ENCODE measurements around the gene UGT2B17.
"Not testable (repeated sequence)": the region's sequence is repeated elsewhere in the genome, so short reads cannot be mapped to it uniquely, and the experiment has no call there.

The UGT2B17 gene

DNA sequence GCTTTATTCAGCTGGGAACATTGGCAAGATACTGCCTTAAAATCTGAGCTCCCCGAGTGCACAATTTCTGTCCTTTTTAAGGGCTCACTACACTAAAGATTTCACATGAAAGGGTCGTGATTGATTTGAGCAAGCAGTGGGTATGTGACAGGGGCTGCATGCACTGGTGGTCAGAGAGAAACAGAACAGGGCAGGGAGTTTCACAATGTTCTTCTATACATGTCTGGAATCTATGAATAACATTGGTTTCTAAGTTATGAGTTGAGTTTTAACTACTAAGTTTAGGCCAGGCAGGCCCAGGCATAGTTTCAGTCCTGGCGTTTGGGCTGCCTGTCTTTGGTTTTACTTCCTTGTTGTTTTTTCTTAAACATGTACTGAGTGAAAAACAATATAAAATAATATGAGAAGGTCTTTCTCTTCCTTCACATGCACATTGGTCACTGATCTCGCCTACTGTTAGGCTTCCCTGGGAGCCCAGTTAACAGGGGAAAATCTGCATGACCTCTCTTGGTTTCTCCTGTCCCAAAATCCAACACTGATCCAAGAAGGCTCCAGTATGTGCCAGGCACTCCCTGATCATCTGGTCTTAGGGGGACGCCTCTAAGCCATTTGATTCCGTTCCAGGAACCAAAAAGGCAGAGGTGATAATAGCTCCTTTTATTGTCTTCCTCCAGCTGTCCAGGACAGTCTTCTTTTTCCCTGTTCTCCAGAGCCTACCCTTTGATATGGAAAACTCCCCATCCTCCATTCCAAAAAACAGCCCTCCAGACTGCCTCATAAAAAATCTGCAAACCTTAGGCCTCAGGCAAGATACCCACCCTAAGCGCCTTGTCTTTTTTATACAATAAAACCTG, at the start of gene UGT2B17:
TSS of gene UGT2B17 (minus strand) at position 51 of the 854 bp plus-strand sequence. CDS start 7,838 bp downstream, outside the sequence.
- no peak for DNase-seq (ENCODE audit: low spot score)

DNA sequence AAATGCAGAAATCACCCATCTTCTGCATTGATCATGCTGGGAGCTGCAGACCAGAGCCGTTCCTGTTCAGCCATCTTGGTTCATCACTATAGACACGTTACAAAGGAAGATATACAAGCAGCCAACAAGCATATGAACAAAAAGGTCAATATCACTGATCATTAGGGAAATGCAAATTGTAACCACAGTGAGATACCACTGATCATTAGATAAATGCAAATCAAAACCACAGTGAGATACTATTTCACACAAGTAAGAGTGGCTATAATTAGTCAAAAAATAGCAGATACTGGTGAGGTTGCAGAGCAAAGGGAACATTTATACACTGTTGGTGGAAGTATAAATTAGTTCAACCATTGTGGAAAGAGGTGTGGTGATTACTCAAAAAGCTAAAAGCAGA, 46.6 kb upstream of the UGT2B17 start:
- not testable (repeated sequence) for DNase-seq (ENCODE audit: low spot score)

DNA sequence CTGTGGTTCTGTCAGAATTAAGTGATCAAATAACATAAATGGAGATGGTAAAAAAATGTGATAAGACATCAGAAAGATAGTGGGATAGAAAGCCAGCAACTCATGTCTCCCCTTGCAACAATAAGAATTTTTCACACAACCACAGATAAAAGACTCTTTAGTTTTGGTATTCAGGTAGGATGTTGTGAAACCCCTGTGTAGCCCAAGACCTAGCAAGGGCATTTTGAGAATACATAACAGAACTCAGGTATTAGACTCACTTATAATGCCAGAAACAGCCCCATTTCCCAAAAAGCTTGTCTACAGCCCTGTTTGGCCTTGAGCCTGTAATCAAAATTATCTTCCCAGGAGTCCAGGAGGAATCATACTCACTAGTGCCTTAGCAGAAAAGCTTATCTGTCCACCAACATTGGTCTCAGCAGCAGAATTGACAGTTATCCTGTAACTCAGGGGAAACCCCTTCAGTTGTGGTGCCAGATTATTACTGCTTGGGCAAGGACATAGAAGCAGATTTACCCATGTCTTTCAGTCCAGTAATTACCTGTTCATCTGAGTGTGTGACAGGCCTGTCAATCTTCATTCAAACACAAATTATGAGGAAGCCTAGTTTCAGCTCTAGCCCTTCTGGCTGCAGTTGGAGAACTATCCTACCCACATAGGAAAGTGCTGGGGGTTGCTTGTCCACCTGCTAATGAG, 41.0 kb upstream of the UGT2B17 start:
- no peak for DNase-seq (ENCODE audit: low spot score)

GRCh38 chr4:68615699-68616422, 39.7 kb upstream of the UGT2B17 start:
- DNase-seq (ENCODE audit: low spot score), result no peak

- no peak for DNase-seq (ENCODE audit: low spot score)
Measured at GRCh38 chr4:68613752-68614151, 37.6 kb upstream of the UGT2B17 start.

DNA sequence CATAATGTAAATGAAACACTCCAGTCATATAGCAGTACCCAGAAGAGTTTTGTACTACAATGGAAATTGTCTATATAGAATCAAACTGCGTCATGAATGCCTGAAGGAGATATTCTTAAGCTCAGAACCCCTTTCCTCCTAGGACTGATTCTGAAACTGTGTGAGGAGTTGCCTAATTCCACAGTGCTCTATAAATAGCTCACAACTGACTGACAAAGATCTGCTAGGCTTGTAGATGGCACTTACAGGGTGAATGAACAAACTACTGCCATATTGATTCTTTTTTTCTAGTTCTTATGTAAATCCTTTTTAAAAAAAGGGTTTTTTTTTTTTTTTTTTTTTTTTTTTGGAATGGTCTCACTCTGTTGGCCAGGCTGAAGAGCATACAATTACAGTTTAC, 30.1 kb upstream of the UGT2B17 start:
- DNase-seq (ENCODE audit: low spot score), result no peak

GRCh38 chr4:68599150-68599549, 23.0 kb upstream of the UGT2B17 start:
- DNase-seq (ENCODE audit: low spot score), result no peak

DNA sequence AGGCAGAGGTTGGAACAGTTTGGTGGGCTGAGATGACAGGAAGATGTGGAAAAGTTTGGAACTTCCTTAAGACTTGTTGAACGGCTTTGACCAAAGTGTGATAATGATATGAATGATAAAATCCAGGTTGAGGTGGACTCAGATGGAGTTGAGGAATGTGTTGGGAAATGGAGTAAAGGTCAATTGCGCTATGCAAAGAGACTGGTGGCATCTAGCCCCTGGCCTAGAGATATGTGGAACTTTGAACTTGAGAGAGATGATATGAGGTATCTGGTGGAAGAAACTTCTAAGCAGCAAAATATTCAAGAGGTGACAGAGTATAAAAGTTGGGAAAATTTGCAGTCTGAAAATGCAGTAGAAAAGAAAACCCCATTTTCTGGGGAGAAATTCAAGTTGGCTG, 21.4 kb upstream of the UGT2B17 start:
- DNase-seq (ENCODE audit: low spot score), result no peak

GRCh38 chr4:68594678-68595077, 18.6 kb upstream of the UGT2B17 start:
- DNase-seq (ENCODE audit: low spot score), result no peak

- no peak for DNase-seq (ENCODE audit: low spot score)
Measured at GRCh38 chr4:68593112-68593511, 17.0 kb upstream of the UGT2B17 start.

GRCh38 chr4:68592673-68593072, 16.6 kb upstream of the UGT2B17 start:
- DNase-seq (ENCODE audit: low spot score), result no peak

GRCh38 chr4:68591204-68591603, 15.1 kb upstream of the UGT2B17 start:
- DNase-seq (ENCODE audit: low spot score), result no peak

GRCh38 chr4:68589790-68590189, 13.7 kb upstream of the UGT2B17 start:
- no peak for DNase-seq (ENCODE audit: low spot score)

GRCh38 chr4:68582339-68582717, 6.2 kb upstream of the UGT2B17 start:
- DNase-seq (ENCODE audit: low spot score), result no peak

DNA sequence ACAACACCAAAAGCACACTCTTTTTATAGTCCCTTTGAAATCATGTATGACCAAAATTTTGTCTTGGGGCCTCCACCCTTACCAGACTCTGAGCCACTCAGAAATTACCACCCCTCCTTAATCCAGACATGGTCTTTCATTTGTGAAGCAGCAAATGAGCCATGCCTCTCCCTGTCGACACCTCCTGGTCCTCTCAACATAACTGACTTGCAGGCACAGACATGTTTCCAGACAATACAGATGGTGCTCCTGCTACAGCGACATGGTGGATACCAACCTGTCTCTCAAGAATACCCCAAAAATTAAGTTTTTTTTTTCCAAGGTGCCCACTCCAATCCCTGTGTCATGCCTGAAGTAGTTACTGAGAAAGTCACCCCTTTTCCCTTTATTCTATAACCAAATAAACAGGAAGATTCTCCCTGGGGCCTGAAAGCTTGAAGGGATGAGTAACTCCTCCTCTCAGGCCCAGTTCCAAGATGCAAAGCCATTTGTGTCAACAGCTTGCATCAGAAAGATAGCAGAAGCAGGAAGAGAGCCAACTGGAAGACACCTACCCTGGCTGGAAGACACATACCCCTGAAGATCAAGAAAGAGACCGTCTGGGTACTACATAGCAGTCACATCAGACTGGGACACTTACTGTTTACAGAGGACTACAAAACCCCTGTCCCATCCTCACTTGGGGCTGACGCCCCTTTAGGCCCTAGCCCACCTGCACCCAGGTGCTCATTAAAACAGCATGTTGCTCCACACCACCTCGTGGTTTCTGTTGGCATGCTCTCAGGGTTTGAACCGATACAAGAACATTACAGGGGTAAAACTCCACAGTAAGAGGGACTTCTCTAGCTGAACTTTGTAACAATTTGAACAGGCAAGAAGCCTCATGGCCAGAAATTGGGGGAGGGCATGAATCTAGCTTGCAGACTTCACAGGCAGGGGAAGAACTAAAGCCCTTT, 5.5 kb upstream of the UGT2B17 start:
- DNase-seq (ENCODE audit: low spot score), result no peak

DNA sequence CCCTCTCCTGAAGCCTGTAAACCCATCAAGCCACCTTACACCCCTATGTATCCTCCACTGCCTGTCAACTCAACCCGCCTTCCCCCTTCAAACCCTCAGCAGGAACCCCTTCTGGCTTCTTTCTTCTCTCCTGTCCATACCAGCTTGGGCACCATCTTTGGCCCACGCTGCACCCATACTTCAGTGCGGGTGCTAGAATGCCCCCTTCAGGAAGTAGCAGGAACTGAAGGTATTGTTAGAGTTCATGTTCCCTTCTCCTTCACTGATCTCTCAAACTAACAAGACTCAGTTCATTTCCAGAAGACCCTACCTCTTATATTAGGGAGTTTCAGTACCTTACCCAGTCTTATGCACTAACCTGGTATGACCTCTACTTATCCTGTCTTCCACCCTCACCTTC, 1.5 kb upstream of the UGT2B17 start:
- no peak for DNase-seq (ENCODE audit: low spot score)

- not testable (repeated sequence) for DNase-seq (ENCODE audit: low spot score)
Measured at GRCh38 chr4:68575636-68576035, 486 bp downstream of the UGT2B17 start.

DNA sequence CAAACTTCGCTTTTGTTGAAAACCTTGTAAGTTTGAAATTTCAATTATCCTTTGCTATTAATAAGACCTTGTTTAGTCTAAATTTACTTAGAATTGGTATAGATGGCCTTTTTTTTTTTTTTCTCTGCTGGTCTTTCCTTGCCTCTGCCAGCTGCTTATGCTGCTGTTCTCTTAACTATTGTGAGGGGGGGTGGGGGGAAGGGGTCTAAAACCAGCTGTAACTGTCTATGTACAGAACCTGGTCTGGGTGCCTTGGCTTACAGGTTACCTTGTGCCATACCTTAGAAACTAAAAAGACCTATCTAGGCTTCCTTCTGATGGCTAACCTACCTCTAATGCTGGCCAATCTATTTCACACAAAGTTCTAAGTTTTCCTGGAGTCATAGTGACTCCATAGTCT, 1.0 kb downstream of the UGT2B17 start:
- DNase-seq (ENCODE audit: low spot score), result no peak

GRCh38 chr4:68572653-68573170, 3.4 kb downstream of the UGT2B17 start:
- no peak for DNase-seq (ENCODE audit: low spot score)

- DNase-seq (ENCODE audit: low spot score), result no peak
Measured at GRCh38 chr4:68570122-68570507, 6.0 kb downstream of the UGT2B17 start.

DNA sequence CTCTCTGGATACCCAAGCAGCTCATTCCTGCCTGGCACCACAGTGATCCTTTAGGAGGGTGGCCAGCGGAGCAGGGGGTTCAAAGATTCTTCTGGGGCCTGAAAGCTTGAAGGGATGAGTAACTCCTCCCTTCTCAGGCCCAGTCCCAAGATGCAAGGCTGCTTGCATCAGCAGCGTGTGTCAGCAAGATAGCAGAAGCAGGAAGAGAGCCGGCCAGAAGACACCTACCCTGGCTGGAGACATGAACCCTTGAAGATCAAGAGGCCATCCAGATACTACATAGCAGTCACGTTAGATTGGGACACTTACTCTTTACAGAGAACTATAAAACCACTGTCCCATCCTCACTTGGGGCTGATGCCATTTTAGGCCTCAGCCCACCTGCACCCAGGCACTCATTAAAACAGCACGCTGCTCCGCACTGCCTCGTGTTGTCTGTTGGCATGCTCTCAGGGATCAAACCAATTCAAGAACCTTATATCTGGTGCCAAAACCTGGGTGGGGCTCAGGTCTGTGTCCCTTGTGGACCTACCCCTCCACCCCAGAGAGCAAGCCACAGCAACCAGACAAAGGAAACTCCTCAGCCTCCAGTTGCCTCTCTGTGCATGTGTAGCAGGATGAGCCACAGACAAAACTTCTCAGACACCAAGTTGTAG, 6.5 kb downstream of the UGT2B17 start:
- no peak for DNase-seq (ENCODE audit: low spot score)

All from hematopoietic multipotent progenitor cell treated with erythropoietin and hydrocortisone succinate and interleukin-3 and kit ligand, for 17 days (in vitro differentiated cells).